Measurements from ENCODE around the gene HBE1. TPM values are rescaled to one million over a fixed set of nuclear protein-coding genes. Genes with fewer than 3 reads are reported as not detected.

HBE1 gene
- total RNA-seq, result not detected in 2 replicates

GRCh38 chr11:5269715-5270147 is at the start of gene HBE1:
Gene HBE1, minus strand, starts transcription at chr11:5269945. Its CDS starts 55 bp downstream, at chr11:5269890.

DNA sequence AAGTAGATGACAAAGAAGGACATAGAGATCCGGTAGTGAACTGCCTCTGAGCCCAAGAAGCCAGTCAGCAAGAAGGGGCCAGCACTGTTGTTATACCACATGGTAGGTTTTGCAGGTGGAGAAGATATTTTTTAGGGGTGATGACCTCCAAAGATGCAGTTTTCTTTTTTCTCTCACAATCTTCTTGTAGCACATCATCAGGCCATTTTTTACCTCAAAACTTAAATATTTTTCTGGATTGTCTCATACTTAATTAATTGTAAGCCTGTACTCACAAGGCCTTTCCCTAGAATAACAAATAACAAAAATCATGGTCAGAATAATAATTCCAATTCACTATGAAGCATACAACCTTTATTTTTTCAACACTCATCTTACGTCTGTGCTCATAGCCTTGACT is 32.1 kb upstream of the HBE1 start, which contains the start of gene OR51B4:
Gene OR51B4 (minus strand): TSS at position 101 of the 400 bp plus-strand sequence. CDS start 0 bp downstream, at position 101.

GRCh38 chr11:5254646-5255413 is 14.9 kb downstream of the HBE1 start, which contains the start of gene HBG2:
Gene HBG2, minus strand, starts transcription at chr11:5254781. Its CDS starts 53 bp downstream, at chr11:5254728.

GRCh38 chr11:5249807-5250396 is 19.8 kb downstream of the HBE1 start, which contains the start of gene HBG1:
Gene HBG1, minus strand, starts transcription at chr11:5249857. Its CDS starts 53 bp downstream, at chr11:5249804.

GRCh38 chr11:5234381-5234834 is 35.3 kb downstream of the HBE1 start, which contains the start of gene HBD:
Gene HBD, minus strand, starts transcription at chr11:5234483. Its CDS starts 50 bp downstream, at chr11:5234433.

GRCh38 chr11:5226732-5227310 is 42.9 kb downstream of the HBE1 start, which contains the start of gene HBB:
Gene HBB, minus strand, starts transcription at chr11:5227071. Its CDS starts 50 bp downstream, at chr11:5227021.

Other genes with a start within 250 kb of the HBE1 start
- not detected in 2 replicates for gene OR52J3, start 223.4 kb downstream of the HBE1 start, total RNA-seq
- not detected in 2 replicates for gene OR52E2, start 210.3 kb downstream of the HBE1 start, total RNA-seq
- gene OR52E1, start 200.4 kb downstream of the HBE1 start, total RNA-seq, result not detected in 2 replicates
- gene OR52A5, start 131.6 kb downstream of the HBE1 start, total RNA-seq, result not detected in 2 replicates
- gene OR52A1, start 115.2 kb downstream of the HBE1 start, total RNA-seq, result not detected in 2 replicates
- gene OR51V1, start 69.3 kb downstream of the HBE1 start, total RNA-seq, result not detected in 2 replicates
- gene HBB, start 42.9 kb downstream of the HBE1 start, total RNA-seq, result not detected in 2 replicates
- not detected in 2 replicates for gene HBD, start 35.5 kb downstream of the HBE1 start, total RNA-seq
- not detected in 2 replicates for gene HBG1, start 20.1 kb downstream of the HBE1 start, total RNA-seq
- gene HBG2, start 15.2 kb downstream of the HBE1 start, total RNA-seq, result not detected in 2 replicates
- not detected in 2 replicates for gene OR51B4, start 32.0 kb upstream of the HBE1 start, total RNA-seq
- not detected in 2 replicates for gene OR51B2, start 54.4 kb upstream of the HBE1 start, total RNA-seq
- 0.09 TPM in 1 of 2 replicates, not detected in the other for gene OR51B5, start 73.6 kb upstream of the HBE1 start, total RNA-seq
- gene OR51B6, start 81.6 kb upstream of the HBE1 start, total RNA-seq, result not detected in 2 replicates
- gene OR51M1, start 113.9 kb upstream of the HBE1 start, total RNA-seq, result not detected in 2 replicates
- gene OR51Q1, start 152.2 kb upstream of the HBE1 start, total RNA-seq, result not detected in 2 replicates
- gene OR51I1, start 171.6 kb upstream of the HBE1 start, total RNA-seq, result not detected in 2 replicates
- not detected in 2 replicates for gene OR51I2, start 179.4 kb upstream of the HBE1 start, total RNA-seq
- not detected in 2 replicates for gene OR52D1, start 218.7 kb upstream of the HBE1 start, total RNA-seq
- 0.09 TPM in 1 of 2 replicates, not detected in the other for gene UBQLN3, start 240.0 kb upstream of the HBE1 start, total RNA-seq
- not detected in 2 replicates for gene UBQLNL, start 246.8 kb upstream of the HBE1 start, total RNA-seq

Data from dermis lymphatic vessel endothelial cell (primary cell).